OCI-LY7 (cell line): Measurements from ENCODE around the gene COL25A1.

ENCODE experiments used
- CTCF ChIP-seq: fragments of 200-600 bp; sonication (generic); conservative IDR thresholded peaks from 2 replicates; pipeline ENCODE4 v1.5.1; 2014; ENCODE audit warnings: mild to moderate bottlenecking, antibody characterized with exemption, low read length, moderate library complexity, mixed read lengths
- EZH2phosphoT487 ChIP-seq: fragments of 200-600 bp; sonication (generic); IDR thresholded peaks from 2 replicates; pipeline ENCODE4 v1.6.1; 2018; ENCODE audit warnings: low read depth, borderline replicate concordance, mild to moderate bottlenecking, mixed run types, antibody characterized with exemption, low read length, moderate library complexity, mixed read lengths

GRCh38 chr4:109053257-109053656 lies 249.2 kb downstream of the COL25A1 start:
- TF ChIP-seq CTCF (no peak), EZH2phosphoT487 (no peak)
